AG08395 (cell line): ENCODE results near the gene FADS2.

ENCODE experiments used
- DNase-seq: peaks from one replicate; pipeline ENCODE4 v3.0.0; 2012; ENCODE audit warnings: mixed read lengths, low spot score

Gene FADS2

DNA sequence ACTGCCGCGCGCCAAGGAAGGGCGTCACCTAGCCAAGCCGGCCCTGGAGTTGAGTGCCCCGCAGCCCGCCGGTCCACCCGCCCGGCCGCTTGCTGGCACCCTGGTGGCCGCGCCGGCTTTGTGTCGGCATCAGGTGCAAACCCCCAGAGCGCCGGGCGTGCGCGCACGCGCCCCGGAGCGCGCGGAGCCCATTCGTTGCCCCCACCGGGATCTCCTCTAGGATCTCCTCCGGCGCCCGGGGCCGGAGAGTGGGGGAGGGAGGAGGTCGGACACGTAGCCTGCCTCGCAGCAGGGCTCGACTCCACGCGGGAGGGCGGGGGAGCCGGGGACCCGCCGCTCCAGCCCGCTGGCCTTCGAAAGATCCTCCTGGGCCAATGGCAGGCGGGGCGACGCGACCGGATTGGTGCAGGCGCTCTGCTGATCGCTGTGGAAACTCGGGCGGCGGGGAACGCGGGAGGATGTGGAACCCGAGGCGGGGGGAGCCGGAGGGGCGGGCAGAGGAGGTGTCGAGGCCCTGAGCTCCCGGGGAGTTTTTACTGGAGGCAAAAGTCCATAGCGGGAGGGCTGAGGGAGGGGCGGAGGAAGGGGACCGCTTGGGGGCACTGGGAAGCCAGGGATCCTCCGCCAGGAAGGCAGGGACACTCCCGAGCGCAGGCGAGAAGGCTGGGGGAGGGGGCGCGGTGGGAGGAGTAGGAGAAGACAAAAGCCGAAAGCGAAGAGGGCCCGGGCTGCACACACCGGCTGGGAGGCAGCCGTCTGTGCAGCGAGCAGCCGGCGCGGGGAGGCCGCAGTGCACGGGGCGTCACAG lies at the start of gene FADS2:
Gene FADS2 (plus strand): TSS at position 730 of the 808 bp plus-strand sequence. CDS start 91 bp downstream, outside the sequence.
- peak; percentile 91 for DNase-seq

DNA sequence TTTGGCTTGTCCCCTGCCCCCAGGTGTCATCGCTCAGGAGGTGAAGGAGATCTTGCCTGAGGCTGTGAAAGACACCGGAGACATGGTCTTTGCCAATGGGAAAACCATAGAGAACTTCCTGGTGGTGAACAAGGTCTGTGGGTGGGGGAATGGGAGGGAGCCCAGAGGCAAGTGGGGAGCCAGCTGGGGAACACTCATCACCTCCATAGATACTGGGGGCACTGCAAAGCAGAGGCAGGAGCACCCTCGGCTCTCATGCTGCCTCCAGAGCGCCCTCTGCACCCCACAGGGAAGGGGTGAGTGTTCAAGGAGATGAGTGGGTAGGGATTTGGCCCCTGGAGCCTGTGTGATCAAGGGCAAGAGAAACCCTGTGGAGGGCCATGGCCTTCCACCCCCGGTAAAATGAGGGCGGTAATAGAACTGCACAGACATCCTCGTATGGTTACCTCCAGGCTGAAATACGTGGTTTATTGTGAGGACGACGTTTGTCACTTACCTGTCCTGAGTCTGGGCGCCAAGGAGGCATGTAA lies 49.7 kb upstream of the FADS2 start:
- no peak for DNase-seq

- DNase-seq, result no peak
These were observed 49.0 kb upstream of the FADS2 start for GRCh38 chr11:61778920-61779650.

DNA sequence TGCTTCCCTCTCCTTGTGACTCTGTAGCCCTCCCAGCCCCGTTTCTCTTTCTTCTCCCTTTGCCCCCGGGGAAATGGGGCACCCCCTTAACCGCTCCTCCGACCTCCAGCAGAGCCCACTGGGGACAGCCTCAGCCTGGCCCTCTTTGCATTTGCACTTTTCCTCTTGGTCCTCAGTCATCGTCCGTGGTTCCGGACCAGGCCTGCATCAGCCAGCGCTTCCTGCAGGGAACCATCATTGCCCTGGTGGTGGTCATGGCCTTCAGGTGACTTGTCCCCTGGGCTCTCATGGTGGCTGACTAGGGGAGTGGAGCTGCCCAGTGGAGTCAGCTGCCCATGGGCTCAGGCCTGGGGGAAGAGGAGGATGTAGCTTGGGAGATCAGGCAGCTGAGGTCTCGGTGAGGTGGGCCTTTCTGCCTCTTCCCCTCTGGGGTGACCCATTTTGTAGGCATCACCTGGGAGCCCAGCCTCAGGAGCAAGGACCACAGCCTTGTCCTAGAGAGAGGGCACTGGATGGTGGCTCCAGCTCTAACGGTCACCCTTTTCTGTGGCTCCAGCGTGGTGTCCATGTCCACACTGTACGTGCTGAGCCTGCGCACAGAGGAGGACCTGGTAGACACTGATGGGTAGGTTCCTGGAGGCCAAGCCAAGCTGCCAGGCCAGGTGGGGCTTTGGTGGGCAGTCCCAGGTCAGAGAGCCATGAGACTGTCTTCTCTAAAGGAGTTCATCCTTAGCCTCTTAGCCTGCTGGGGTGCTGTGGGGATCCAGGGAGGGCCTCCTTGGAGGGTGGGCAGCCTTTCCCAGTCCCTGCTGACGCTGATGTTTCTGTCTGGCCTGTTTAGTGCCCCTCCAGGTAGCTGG lies 48.2 kb upstream of the FADS2 start:
- no peak for DNase-seq

DNA sequence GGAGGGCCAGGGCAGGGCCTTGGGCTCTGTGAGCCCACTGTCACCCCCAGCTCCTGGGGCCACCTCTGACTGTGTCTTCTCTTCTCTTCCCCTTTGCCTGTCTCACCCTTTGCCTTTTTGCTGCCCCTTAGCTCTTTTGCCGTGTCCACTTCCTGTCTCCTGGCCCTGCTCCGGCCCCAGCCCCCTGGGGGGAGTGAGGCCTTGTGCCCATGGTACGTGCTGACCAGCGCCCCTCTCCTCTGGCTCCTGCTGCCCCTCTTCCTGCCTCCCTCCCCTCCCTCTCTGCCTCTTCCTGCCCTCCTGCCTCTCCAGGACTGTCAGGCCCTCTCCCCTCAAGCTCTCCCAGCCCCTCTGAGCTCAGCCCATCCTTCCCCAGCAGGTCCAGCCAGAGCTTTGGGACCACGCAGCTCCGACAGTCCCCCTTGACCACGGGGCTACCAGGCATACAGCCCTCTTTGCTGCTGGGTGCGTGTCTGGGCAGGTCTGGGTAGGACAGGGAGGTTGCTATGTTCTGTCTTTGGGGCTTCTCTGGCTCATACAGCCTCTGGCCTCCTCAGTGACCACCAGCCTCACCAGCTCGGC lies 47.4 kb upstream of the FADS2 start:
- DNase-seq, result no peak

- no peak for DNase-seq
These were observed 46.5 kb upstream of the FADS2 start for GRCh38 chr11:61781585-61781984.

- no peak for DNase-seq
These were observed 45.8 kb upstream of the FADS2 start for GRCh38 chr11:61782299-61782698.

DNA sequence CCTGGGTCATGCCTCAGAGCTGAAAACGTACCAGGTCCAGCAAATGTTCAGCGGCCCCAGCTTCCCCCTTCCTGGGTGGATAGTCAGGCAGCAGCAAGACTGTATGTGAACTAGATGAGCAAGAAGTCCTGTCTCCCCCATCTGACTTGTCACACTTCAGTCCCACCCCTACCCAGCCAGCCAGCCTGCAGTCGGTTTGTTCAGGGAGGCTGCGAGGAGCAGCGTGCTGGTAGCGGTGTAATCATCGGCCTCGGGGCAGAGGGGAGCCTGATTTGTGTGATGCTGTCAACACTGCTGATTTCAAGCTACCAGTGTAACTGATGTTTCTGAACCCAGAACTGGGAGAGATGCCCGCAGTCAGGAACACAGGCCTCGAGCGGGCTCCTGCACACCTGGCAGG lies 45.3 kb upstream of the FADS2 start:
- DNase-seq, result no peak

DNA sequence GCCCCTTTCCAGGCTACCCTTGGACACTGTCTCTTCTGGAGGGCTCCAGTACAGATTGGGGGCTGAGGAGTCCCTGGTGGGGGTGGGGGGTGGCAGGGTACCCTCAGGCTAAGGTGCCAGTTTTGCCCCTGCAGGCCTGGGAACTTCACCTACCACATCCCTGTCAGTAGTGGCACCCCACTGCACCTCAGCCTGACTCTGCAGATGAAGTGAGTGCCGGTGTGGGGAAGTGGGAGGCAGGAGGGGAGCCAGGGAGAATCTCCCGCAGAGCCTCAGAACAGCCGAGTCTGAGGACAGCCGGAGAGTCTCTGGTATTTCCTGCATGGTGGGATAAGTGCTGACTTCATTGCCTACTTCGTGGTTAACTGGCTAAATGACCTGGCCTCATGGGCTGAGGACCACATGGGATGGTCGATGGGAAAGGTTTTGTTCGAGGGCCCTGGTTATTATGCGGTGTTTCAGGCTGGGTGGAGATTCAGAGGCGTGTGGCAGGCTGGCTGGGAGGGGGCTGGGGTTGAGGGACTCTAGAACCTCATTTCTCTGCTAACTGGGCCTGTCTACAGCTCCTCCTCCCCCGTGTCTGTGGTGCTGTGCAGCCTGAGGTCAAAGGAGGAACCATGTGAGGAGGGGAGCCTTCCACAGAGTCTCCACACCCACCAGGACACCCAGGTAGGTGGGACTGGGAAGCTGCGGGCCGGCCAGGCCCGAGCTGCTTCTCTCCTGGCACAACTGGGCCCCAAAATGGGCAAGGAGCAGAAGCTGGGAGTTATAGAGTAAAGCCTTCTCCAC lies 44.2 kb upstream of the FADS2 start:
- peak; percentile 31 for DNase-seq

DNA sequence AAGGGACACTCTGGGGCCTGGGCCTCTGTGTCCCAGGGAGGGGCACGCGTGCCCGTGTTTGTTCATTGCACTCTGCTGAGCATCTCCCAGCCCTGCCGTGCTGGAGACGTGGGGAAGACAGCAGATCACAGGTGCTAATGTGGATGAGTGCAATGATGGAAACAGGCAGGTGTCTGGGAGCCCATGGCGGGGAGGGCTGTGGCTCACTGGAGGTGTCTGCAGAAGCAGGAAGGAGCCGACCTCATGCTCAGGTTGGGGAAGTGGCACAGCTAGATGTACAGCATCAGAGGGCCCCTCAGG lies 43.6 kb upstream of the FADS2 start:
- no peak for DNase-seq

- DNase-seq, result no peak
These were observed 42.2 kb upstream of the FADS2 start for GRCh38 chr11:61785837-61786402.

GRCh38 chr11:61787928-61788491 lies 40.1 kb upstream of the FADS2 start:
- DNase-seq, result no peak

- peak; percentile 89 for DNase-seq
These were observed 36.3 kb upstream of the FADS2 start for GRCh38 chr11:61791737-61792309.

- peak; percentile 93 for DNase-seq
These were observed 35.6 kb upstream of the FADS2 start, which contains the start of the genes FEN1 and TMEM258 for GRCh38 chr11:61792310-61793082. Gene FEN1 (plus strand): TSS chr11:61792911. CDS start chr11:61795362, 2,451 bp downstream. Gene TMEM258 (minus strand): TSS chr11:61792599. CDS start chr11:61792558, 41 bp downstream.

DNA sequence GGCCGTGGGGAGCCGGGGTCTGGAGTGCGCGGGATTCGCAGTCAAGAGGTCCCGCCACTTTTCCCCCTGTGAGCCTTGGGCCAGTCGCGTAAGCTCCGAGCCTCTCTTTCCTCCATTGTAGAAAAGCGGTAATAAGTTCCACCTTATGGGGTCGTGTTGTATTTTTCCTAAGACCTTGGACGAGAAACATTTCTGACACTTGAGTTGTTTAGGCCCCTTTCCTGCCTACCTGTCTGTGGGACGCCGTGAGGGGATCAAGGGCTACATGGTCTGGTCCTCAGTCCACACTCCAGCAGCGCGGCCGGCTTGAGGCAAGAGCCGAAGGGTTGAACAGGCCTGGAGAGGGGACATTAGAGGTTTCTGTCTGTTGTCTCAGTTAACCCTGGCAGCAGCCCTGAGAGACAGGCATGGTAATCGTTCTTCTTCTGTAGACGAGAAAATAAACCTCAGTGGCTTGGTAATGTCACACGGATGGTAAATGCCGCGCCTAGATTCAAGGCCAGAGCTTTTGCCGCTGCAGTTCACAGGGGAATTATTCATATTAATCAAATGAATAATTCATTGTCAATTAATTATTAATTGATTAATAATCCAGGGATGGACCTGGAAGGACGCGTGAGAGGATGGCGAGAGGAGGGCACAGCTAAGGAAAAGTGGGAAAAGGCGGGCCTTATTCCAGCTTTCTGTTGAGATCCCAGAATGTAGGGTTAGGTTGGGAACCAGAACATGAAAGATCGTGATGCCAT lies 34.8 kb upstream of the FADS2 start:
- no peak for DNase-seq

DNA sequence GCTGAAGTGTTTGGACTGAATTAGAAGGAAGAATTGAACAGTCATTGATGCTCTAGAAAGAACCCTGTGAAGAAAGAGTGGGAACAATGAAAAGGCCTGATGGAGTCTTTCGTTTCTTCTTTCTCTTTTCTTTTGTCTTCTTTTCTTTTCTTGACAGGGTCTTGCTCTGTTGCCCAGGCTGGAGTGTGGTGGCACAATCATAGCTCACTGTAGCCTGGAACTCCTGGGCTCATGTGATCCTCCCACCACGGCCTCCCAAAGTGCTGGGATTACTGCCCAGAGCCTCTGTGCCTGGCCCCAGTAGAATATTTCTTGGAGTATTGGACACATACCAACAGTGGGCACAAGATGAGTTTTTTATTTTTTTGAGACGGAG lies 34.3 kb upstream of the FADS2 start:
- no peak for DNase-seq

- DNase-seq, result no peak
These were observed 33.5 kb upstream of the FADS2 start for GRCh38 chr11:61794579-61794978.

DNA sequence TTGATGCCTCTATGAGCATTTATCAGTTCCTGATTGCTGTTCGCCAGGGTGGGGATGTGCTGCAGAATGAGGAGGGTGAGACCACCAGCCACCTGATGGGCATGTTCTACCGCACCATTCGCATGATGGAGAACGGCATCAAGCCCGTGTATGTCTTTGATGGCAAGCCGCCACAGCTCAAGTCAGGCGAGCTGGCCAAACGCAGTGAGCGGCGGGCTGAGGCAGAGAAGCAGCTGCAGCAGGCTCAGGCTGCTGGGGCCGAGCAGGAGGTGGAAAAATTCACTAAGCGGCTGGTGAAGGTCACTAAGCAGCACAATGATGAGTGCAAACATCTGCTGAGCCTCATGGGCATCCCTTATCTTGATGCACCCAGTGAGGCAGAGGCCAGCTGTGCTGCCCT lies 32.6 kb upstream of the FADS2 start:
- no peak for DNase-seq
